ENCODE results near the gene ZNF512B. TPM values are rescaled to one million over a fixed set of nuclear protein-coding genes. Genes with fewer than 3 reads are reported as not detected.

Gene ZNF512B
- total RNA-seq, 1 donor from 2014 or later = 34.0 TPM

- Mint-ChIP-seq H3K27me3 (ENCODE audit: low read depth) (peaks cover 8% of the 10 kb centered on the region), H3K27ac (ENCODE audit: unreplicated experiment) (no peak overlapping the region), H3K4me3 (no peak overlapping the region), H3K36me3 (ENCODE audit: low read depth) (peaks cover 2% of the 10 kb centered on the region), H3K4me1 (peaks cover 23% of the 10 kb centered on the region), H3K9me3 (no peaks in the 10 kb centered on the region)
- no peak for TF ChIP-seq CTCF (conservative IDR thresholded peaks at IDR 0.05)
- DNase-seq (ENCODE audit: low read depth, low spot score) = no peak
Measured at GRCh38 chr20:63944078-63944941, 25.4 kb downstream of the ZNF512B start.

DNA sequence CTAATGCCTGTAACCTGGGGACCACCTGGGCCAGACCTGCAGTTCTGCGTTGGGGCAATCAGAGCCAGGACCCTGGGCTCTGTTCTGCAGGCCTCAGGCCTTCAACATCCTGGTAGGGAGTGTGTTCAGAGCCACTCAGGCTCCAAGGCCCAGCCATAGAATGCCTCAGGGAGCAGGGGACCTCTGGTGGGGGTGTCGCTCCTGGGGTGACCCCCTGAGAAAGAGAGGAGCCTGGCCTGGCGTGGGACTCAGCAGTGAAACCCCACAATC lies 26.0 kb downstream of the ZNF512B start:
- Mint-ChIP-seq H3K27me3 (ENCODE audit: low read depth) (peaks cover 5% of the 10 kb centered on the region), H3K27ac (ENCODE audit: unreplicated experiment) (no peak overlapping the region), H3K9me3 (no peaks in the 10 kb centered on the region), H3K4me3 (no peak overlapping the region), H3K4me1 (peaks cover 18% of the 10 kb centered on the region), H3K36me3 (ENCODE audit: low read depth) (peaks cover 2% of the 10 kb centered on the region)
- TF ChIP-seq CTCF (conservative IDR thresholded peaks at IDR 0.05) = no peak
- no peak for DNase-seq (ENCODE audit: low read depth, low spot score)

GRCh38 chr20:63942969-63943807 lies 26.5 kb downstream of the ZNF512B start:
- no peaks in the 10 kb centered on the region for H3K9me3 Mint-ChIP-seq
- DNase-seq (ENCODE audit: low read depth, low spot score) = no peak
- peaks cover 4% of the 10 kb centered on the region for H3K27me3 Mint-ChIP-seq (ENCODE audit: low read depth)
- peak overlapping the region; percentile 6 for H3K27ac Mint-ChIP-seq (ENCODE audit: unreplicated experiment)
- TF ChIP-seq CTCF (conservative IDR thresholded peaks at IDR 0.05) = no peak
- H3K4me3 Mint-ChIP-seq = no peak overlapping the region
- peaks cover 2% of the 10 kb centered on the region for H3K36me3 Mint-ChIP-seq (ENCODE audit: low read depth)
- H3K4me1 Mint-ChIP-seq = peaks cover 13% of the 10 kb centered on the region

GRCh38 chr20:63942250-63942951 lies 27.3 kb downstream of the ZNF512B start:
- DNase-seq (ENCODE audit: low read depth, low spot score) = no peak
- H3K4me1 Mint-ChIP-seq = peaks cover 8% of the 10 kb centered on the region
- H3K36me3 Mint-ChIP-seq (ENCODE audit: low read depth) = peaks cover 8% of the 10 kb centered on the region
- H3K4me3 Mint-ChIP-seq = peak overlapping the region; percentile 44
- peak overlapping the region; percentile 88 for H3K27ac Mint-ChIP-seq (ENCODE audit: unreplicated experiment)
- no peak for TF ChIP-seq CTCF (conservative IDR thresholded peaks at IDR 0.05)
- no peaks in the 10 kb centered on the region for H3K9me3 Mint-ChIP-seq
- H3K27me3 Mint-ChIP-seq (ENCODE audit: low read depth) = peaks cover 4% of the 10 kb centered on the region

DNA sequence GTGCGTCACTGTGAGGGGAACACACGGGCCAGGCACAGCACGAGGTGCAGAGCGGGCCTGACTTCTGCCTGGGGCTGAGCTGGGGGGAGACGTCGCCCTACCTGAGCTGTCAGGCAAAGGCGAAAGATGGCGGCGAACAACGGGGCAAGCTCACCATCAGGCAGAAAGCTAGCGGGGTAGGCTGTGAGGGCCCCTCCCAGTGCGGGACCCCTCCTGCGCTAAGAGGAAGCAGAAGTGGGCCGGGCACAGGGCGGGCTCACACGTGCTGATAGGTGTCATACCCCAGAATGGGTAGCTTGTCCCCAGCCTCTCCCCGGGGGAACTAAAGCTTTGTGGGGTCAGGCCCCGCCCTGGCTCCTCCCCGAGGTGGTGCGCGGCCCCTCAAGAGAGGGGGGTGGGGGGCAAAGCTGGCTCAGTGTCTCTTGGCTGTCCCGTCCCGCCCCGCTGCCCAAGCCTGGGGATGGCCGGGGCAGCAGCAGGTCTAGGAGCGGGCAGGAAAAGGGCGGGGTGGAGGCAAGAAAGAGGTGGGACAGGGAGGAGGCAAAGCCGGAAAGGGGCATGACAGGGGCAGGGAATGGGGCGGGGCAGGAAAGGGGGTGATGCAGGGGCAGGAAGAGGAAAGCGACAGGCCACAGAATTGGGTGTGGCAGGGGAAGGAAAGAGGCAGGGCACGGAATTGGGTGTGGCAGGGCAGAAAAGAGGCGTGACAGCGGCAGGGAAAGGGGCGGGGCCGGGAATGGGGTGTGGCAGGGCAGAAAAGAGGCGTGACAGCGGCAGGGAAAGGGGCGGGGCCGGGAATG lies 28.2 kb downstream of the ZNF512B start:
- H3K4me3 Mint-ChIP-seq = no peak overlapping the region
- DNase-seq (ENCODE audit: low read depth, low spot score) = no peak
- no peaks in the 10 kb centered on the region for H3K27me3 Mint-ChIP-seq (ENCODE audit: low read depth)
- H3K36me3 Mint-ChIP-seq (ENCODE audit: low read depth) = peaks cover 8% of the 10 kb centered on the region
- no peak for TF ChIP-seq CTCF (conservative IDR thresholded peaks at IDR 0.05)
- no peaks in the 10 kb centered on the region for H3K9me3 Mint-ChIP-seq
- peaks cover 4% of the 10 kb centered on the region for H3K4me1 Mint-ChIP-seq
- H3K27ac Mint-ChIP-seq (ENCODE audit: unreplicated experiment) = no peak overlapping the region

Measured in neural crest cell (in vitro differentiated cells).